Neuronal stem cell (in vitro differentiated cells): ENCODE measurements around the gene SSU72.
A peak's percentile ranks its signal among the peaks of the same experiment; 100 is the strongest.
"Not testable (repeated sequence)": the region's sequence is repeated elsewhere in the genome, so short reads cannot be mapped to it uniquely, and the experiment has no call there.

Source experiments
- DNase-seq: peaks from one replicate; pipeline ENCODE4 v3.0.0-alpha.2; 2013; ENCODE audit warnings: low spot score
- H2AFZ ChIP-seq: one replicate; pipeline ENCODE4 v1.6.1; 2013; ENCODE audit warnings: mild to moderate bottlenecking, low read length, inconsistent platforms
- H2AK5ac ChIP-seq: 2 replicates; pipeline ENCODE4 v1.6.1; 2013; ENCODE audit warnings: low read depth, mild to moderate bottlenecking, inconsistent platforms, low read length, moderate library complexity, mixed read lengths
- H2BK120ac ChIP-seq: 2 replicates; pipeline ENCODE4 v1.6.1; 2013; ENCODE audit warnings: low read depth, mild to moderate bottlenecking, inconsistent platforms, low read length, moderate library complexity, mixed read lengths
- H2BK12ac ChIP-seq: one replicate; pipeline ENCODE4 v1.6.1; 2013; ENCODE audit warnings: low read length, inconsistent platforms
- H2BK15ac ChIP-seq: 2 replicates; pipeline ENCODE4 v1.6.1; 2013; ENCODE audit warnings: mild to moderate bottlenecking, low read length, inconsistent platforms, mixed read lengths
- H2BK5ac ChIP-seq: one replicate; pipeline ENCODE4 v1.6.1; 2013; ENCODE audit warnings: inconsistent platforms, mild to moderate bottlenecking, low read length, moderate library complexity
- H3K14ac ChIP-seq: one replicate; pipeline ENCODE4 v1.6.1; 2013; ENCODE audit warnings: low read length, inconsistent platforms
- H3K18ac ChIP-seq: 2 replicates; pipeline ENCODE4 v1.6.1; 2013; ENCODE audit warnings: low read length, inconsistent platforms
- H3K23ac ChIP-seq: 2 replicates; pipeline ENCODE4 v1.6.1; 2013; ENCODE audit warnings: low read depth, mild to moderate bottlenecking, mixed read lengths, low read length, inconsistent platforms; ENCODE audit not compliant: poor library complexity
- H3K27ac ChIP-seq: replicated peaks from 3 replicates; pipeline ENCODE4 v1.5.1; 2013; ENCODE audit warnings: low read length, inconsistent platforms
- H3K27me3 ChIP-seq, 3 experiments: 2 replicates each; pipeline ENCODE4 v1.6.1; 2013; ENCODE audit warnings: low read length in 3 of 3, mild to moderate bottlenecking in 2 of 3, inconsistent platforms in 1 of 3, low read depth in 1 of 3, mixed read lengths in 1 of 3, moderate library complexity in 1 of 3; ENCODE audit not compliant: control insufficient read depth in 3 of 3, insufficient read depth in 3 of 3
- H3K36me3 ChIP-seq, 2 donors: replicated peaks in 1 of 2; 2 replicates each; pipeline ENCODE4 v1.6.1; 2013; ENCODE audit warnings: low read length in 2 of 2; ENCODE audit not compliant: control insufficient read depth in 2 of 2, insufficient read depth in 2 of 2
- H3K4ac ChIP-seq: 2 replicates; pipeline ENCODE4 v1.6.1; 2013; ENCODE audit warnings: inconsistent platforms, mild to moderate bottlenecking, low read length, moderate library complexity
- H3K4me1 ChIP-seq, 2 donors: 1 replicate in 1 of 2; 2 replicates in 1 of 2; pipeline ENCODE4 v1.6.1; 2013; ENCODE audit warnings: low read length in 2 of 2, low read depth in 1 of 2; ENCODE audit not compliant: control insufficient read depth in 2 of 2, insufficient read depth in 1 of 2
- H3K4me2 ChIP-seq: one replicate; pipeline ENCODE4 v1.6.1; 2013; ENCODE audit warnings: mild to moderate bottlenecking, low read length, inconsistent platforms; ENCODE audit not compliant: insufficient read depth, poor library complexity, severe bottlenecking
- H3K4me3 ChIP-seq, 2 donors: 2 replicates each; pipeline ENCODE4 v1.5.1; 2013; ENCODE audit warnings: low read length in 2 of 2, mild to moderate bottlenecking in 2 of 2, inconsistent platforms in 1 of 2, moderate library complexity in 1 of 2
- H3K79me1 ChIP-seq: one replicate; pipeline ENCODE4 v1.6.1; 2013; ENCODE audit warnings: low read depth, mild to moderate bottlenecking, inconsistent platforms, low read length, moderate library complexity
- H3K9ac ChIP-seq: one replicate; pipeline ENCODE4 v1.6.1; 2013; ENCODE audit warnings: mild to moderate bottlenecking, low read depth, low read length, inconsistent platforms; ENCODE audit not compliant: poor library complexity
- H3K9me3 ChIP-seq, 2 donors: replicated peaks in 1 of 2; 2 replicates each; pipeline versions ENCODE3 to v1.6.1; 2013; ENCODE audit warnings: low read length in 2 of 2, mild to moderate bottlenecking in 2 of 2, inconsistent platforms in 1 of 2, low read depth in 1 of 2, mixed read lengths in 1 of 2, moderate library complexity in 1 of 2; ENCODE audit not compliant: control insufficient read depth in 2 of 2, insufficient read depth in 1 of 2
- H4K8ac ChIP-seq: one replicate; pipeline ENCODE4 v1.6.1; 2013; ENCODE audit warnings: low read depth, mild to moderate bottlenecking, inconsistent platforms, low read length, moderate library complexity
- H4K91ac ChIP-seq: one replicate; pipeline ENCODE4 v1.6.1; 2013; ENCODE audit warnings: low read length, low read depth, mild to moderate bottlenecking, inconsistent platforms; ENCODE audit not compliant: poor library complexity
- WGBS, 2 donors: extraction: QIAGEN DNeasy Blood & Tissue Kit; methylation state at CpG; one replicate each; pipeline ENCODE4 v1.1.7; 2013; ENCODE audit warnings: missing lambda C conversion rate in 2 of 2, mixed read lengths in 1 of 2; ENCODE audit not compliant: insufficient read length in 2 of 2, insufficient replicate concordance in 1 of 2; ENCODE audit errors: extremely low coverage in 2 of 2; 5-methylcytosine and 5-hydroxymethylcytosine counted together

Gene SSU72

DNA sequence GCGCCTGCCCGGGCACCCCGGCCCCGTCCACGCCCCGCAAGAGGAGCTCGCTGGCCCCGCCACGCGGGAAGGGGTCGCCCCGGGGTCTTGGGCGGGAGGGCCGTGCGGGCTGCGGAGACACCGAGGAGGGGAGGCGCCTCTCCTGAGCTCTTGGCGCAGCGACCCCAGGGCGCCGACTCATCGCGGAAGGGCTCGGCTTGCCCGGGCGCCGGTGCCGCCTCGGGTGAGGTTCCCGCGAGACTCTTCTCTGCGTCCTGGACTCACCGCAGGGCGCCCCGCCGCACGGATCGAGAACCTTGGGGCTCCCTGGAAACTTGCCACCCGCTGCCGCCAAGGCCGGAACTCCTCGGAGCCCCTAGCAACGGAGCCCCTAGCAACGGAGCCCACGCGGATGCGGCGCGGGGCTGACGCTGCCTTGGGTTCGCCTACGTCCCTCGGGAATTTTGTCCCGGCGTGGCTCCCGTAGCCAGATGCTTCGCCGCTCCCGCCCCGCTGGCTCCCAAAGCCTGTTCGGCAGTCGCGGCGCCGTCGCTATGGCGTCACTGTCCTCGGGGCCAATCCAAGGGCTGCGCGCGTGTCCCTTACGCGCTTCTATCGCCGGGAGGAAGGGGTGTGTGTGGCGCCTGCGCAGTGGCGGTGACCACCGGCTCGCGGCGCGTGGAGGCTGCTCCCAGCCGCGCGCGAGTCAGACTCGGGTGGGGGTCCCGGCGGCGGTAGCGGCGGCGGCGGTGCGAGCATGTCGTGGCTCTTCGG lies 63.0 kb downstream of the SSU72 start, which contains the start of gene ATAD3A:
Gene ATAD3A, plus strand, starts transcription at position 630 of the 753 bp plus-strand sequence. Its CDS starts 107 bp downstream, at position 737.
- Histone ChIP-seq H3K18ac (peak within 1 kb of the TSS; percentile 94), H3K9me3 (no peaks in the 10 kb centered on the region), H3K4me1 (peaks cover 1 to 5% of the 10 kb centered on the region in 2 donors), H2AK5ac (peak within 1 kb of the TSS; percentile 53), H2AFZ (peak within 1 kb of the TSS; percentile 97), H3K4ac (no peak within 1 kb of the TSS), H4K8ac (no peak within 1 kb of the TSS), H2BK12ac (no peak within 1 kb of the TSS), H2BK15ac (no peak within 1 kb of the TSS), H3K4me2 (peak within 1 kb of the TSS; percentile 86), H3K79me1 (no peaks in the 10 kb centered on the region), H3K23ac (peak within 1 kb of the TSS; percentile 96), H3K27ac (peak within 1 kb of the TSS; percentile 84), H4K91ac (peak within 1 kb of the TSS; percentile 68), H3K36me3 (peaks cover 4% of the 10 kb centered on the region in 2 donors), H3K9ac (peak within 1 kb of the TSS; percentile 87), H2BK5ac (peak within 1 kb of the TSS; percentile 84), H3K4me3 (peak within 1 kb of the TSS; percentile 68 to 94), H2BK120ac (peak within 1 kb of the TSS; percentile 35), H3K27me3 (no peaks in the 10 kb centered on the region), H3K14ac (peak within 1 kb of the TSS; percentile 25)
- peak; percentile 97 for DNase-seq
- no CpG with 5 or more reads among the region's 99 CpGs for WGBS, 2 donors

DNA sequence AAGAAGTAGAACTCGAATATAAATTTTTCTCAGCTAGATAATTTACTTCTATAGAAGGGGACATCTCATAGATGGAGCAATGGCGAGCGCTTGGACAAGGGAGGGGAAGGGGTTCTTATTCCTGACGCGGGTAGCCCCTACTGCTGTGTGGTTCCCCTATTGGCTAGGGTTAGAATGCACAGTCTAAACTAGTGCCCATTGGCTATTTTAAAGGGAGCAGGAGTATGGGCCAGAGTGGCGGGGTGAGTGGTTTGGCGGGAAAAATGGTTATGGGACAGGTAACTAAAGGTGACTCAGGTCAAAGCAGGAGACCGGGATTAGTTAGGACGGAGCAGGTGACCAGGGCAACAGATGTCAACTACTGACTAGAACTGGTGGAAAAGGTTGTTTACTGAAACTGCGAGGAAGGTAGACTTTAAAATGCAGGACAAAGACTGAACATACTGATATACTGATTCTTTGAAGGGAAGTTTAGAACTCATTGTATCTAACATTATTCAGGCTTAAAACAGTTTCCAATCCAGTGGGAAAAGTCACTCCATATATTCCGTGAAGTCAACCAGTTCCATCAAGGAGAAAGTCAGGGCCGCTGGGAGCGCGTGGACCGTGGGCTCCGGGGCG lies 63.6 kb downstream of the SSU72 start:
- no peaks in the 10 kb centered on the region for H3K27me3 ChIP-seq
- peak overlapping the region; percentile 68 to 94 for H3K4me3 ChIP-seq
- peak overlapping the region; percentile 84 for H2BK5ac ChIP-seq
- peak overlapping the region; percentile 86 for H3K4me2 ChIP-seq
- H4K8ac ChIP-seq = no peak overlapping the region
- no peak overlapping the region for H3K4ac ChIP-seq
- peak; percentile 17 for DNase-seq
- H2BK12ac ChIP-seq = no peak overlapping the region
- H3K14ac ChIP-seq = peak overlapping the region; percentile 25
- peaks cover 1 to 5% of the 10 kb centered on the region in 2 donors for H3K4me1 ChIP-seq
- H2BK15ac ChIP-seq = no peak overlapping the region
- H3K9me3 ChIP-seq = no peaks in the 10 kb centered on the region
- H3K9ac ChIP-seq = peak overlapping the region; percentile 87
- H3K79me1 ChIP-seq = no peaks in the 10 kb centered on the region
- peak overlapping the region; percentile 94 for H3K18ac ChIP-seq
- H2AFZ ChIP-seq = peak overlapping the region; percentile 97
- H2AK5ac ChIP-seq = peak overlapping the region; percentile 53
- peak overlapping the region; percentile 68 for H4K91ac ChIP-seq
- H3K27ac ChIP-seq = peak overlapping the region; percentile 84
- peak overlapping the region; percentile 35 for H2BK120ac ChIP-seq
- peak overlapping the region; percentile 96 for H3K23ac ChIP-seq
- no CpG with 5 or more reads among the region's 17 CpGs for WGBS, 2 donors
- peaks cover 4% of the 10 kb centered on the region in 2 donors for H3K36me3 ChIP-seq

DNA sequence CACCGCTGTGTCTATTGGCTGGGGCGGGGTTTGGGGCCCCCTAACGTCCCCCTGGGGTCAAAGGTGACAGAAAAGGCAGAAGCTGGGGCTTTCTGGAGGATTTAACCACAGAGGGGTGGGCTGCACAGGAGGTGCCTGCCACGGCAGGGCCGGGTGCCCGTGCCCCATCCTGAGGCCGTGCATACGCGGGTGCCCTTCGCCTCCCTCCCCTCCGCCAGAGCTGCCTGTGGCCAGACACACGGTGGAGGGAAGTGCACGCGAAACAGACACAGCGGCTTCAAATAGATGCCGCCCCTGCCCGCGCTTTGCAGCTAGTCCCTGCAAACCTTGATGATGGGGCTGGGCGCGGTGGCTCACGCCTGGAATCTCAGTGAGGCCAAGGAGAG lies 65.2 kb downstream of the SSU72 start:
- H3K4me1 ChIP-seq, H3K27ac ChIP-seq, H3K9me3 ChIP-seq, H4K8ac ChIP-seq, H2BK120ac ChIP-seq, H3K18ac ChIP-seq, H4K91ac ChIP-seq, H2BK5ac ChIP-seq, H3K27me3 ChIP-seq, H2AFZ ChIP-seq, H3K4ac ChIP-seq, H3K36me3 ChIP-seq, DNase-seq, H3K79me1 ChIP-seq, H3K4me3 ChIP-seq, H2BK12ac ChIP-seq, H3K9ac ChIP-seq, H3K4me2 ChIP-seq, H3K23ac ChIP-seq, H2AK5ac ChIP-seq, H3K14ac ChIP-seq, H2BK15ac ChIP-seq: not testable (repeated sequence)
- WGBS, 2 donors = no CpG with 5 or more reads among the region's 21 CpGs

DNA sequence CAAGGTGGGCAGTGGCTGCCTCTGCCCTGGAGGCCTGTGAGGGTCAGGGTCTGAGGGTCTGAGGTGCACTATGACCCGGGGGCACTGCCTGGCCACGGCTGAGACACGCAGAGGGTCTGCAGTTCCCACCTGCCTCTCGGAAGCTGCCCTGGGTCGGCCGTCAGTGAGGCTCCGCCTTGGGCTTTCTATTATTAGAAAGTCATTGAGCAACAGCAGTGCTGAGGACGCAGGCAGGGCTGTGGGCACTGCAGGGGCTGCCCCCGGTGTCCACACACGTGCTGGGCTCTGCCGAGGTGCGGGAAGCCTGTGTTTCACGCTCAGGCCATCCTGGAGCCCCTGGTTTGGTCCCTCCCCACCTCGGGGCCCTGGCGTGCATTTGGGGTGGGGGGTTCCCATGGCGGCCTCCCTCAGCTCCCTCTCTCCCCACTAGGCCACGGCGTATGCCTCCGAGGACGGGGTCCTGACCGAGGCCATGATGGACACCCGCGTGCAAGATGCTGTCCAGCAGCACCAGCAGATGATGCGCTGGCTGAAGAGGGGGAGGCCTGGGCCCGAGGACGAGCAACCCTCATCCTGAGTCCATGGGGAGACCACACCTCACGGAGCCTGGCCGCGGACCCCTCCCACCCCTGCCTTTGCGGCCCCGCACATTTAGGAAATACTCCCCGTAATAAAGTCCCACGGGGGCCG lies 65.7 kb downstream of the SSU72 start:
- not testable (repeated sequence) for H3K4me1 ChIP-seq, H3K18ac ChIP-seq, H3K4me2 ChIP-seq, H3K23ac ChIP-seq, H4K8ac ChIP-seq, H3K9me3 ChIP-seq, H3K4me3 ChIP-seq, H3K79me1 ChIP-seq, H2BK5ac ChIP-seq, H3K27me3 ChIP-seq, H4K91ac ChIP-seq, H3K27ac ChIP-seq, H3K4ac ChIP-seq, H2AK5ac ChIP-seq, H3K9ac ChIP-seq, DNase-seq, H2AFZ ChIP-seq, H3K36me3 ChIP-seq, H2BK120ac ChIP-seq, H3K14ac ChIP-seq
- no CpG with 5 or more reads among the region's 34 CpGs for WGBS, 2 donors
- Histone ChIP-seq H2BK12ac (peak overlapping the region; percentile 10), H2BK15ac (peak overlapping the region; percentile 26)
